BJ (cell line): ENCODE data around the gene CTCF. TPM values are rescaled to one million over a fixed set of nuclear protein-coding genes. Genes with fewer than 3 reads are reported as not detected.

Source experiments
- CTCF ChIA-PET: fragments of 350-600 bp; formaldehyde crosslinking; extraction: SDS; loops from one replicate; lab custom pipeline; 2021; ENCODE audit warnings: antibody characterized with exemption, inconsistent platforms; lab: Yijun Ruan, JAX
- POLR2A ChIA-PET: fragments of 300-600 bp; sonication (Branson Sonifier 250); formaldehyde crosslinking; extraction: SDS; loops from one replicate; lab custom pipeline; 2021; ENCODE audit warnings: antibody characterized with exemption; lab: Charles Lee
- DNase-seq: peaks from one replicate; pipeline ENCODE4 v3.0.0-alpha.2; 2011; ENCODE audit warnings: low read depth
- H3K27me3 ChIP-seq: 2 replicates; pipeline ENCODE4 v1.6.0; 2011; ENCODE audit warnings: low read length; ENCODE audit not compliant: control insufficient read depth, insufficient read depth
- H3K36me3 ChIP-seq: 2 replicates; pipeline ENCODE4 v1.5.1; 2011; ENCODE audit warnings: low read length; ENCODE audit not compliant: control insufficient read depth, insufficient read depth
- H3K4me3 ChIP-seq: 2 replicates; pipeline ENCODE4 v1.5.1; 2011; ENCODE audit warnings: low read depth, mild to moderate bottlenecking, control low read depth, low read length
- CTCF ChIP-seq: IDR thresholded peaks from 2 replicates; pipeline ENCODE4 v1.5.1; 2011; ENCODE audit warnings: low read depth, mild to moderate bottlenecking, control low read depth, inconsistent platforms, low read length, moderate library complexity; ENCODE audit not compliant: insufficient read depth
- polyA plus RNA-seq: library from polyadenylated mRNA; depleted of rRNA; stranded (reverse); fragments of >200 nt; gene quantifications from 2 replicates; pipeline ENCODE4 v1.2.3, GENCODE V29; 2011

CTCF gene
- polyA plus RNA-seq, 1 experiment: 20.9 TPM

DNA sequence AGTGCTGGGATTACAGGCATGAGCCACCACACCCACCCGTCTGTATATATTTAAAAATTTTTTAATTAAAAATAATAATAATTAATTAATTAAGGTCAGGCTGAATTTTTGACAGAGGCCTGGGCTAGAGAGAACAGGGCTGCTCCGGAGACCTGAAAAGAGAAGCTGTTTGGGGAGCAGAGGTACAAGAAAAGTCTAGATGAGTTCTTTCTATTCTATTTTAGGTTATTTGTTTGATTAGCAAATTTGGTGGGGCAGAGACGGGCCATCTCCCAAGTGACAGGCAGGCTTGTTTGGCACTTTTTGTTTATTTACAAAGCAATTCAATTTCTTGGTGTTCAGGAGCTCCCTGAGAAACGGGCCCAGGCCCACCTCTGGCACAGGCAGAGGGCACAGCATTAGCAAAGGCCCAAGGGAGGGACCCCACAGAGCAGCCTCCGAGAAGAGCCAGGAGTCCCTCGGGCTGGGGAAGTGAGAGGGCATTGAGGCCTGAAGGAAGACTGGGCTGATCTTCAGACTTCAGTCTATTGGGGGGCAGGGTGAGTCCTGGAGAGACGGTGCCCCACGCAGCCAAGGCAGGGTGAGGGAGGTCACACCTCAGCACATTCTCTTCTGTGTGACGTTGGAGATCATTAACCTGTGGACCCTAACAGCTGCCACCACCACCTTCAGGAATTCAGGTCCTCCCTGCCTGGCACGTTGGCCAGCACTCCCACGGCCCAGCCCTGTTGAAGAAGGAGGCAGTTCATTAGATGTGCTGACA is 44.5 kb upstream of the CTCF start:
- POLR2A ChIA-PET: no interaction called here
- no peak overlapping the region for H3K4me3 ChIP-seq
- CTCF ChIA-PET: interaction anchor here (1.0 to 5.7 kb wide), 7 partner anchors 24 to 392 kb away, joined by 3 to 80 read pairs (median 13); partner anchors contain the start of genes ATP6V0D1, C16orf86, CARMIL2 and CTCF
- DNase-seq: no peak
- no peak for TF ChIP-seq CTCF
- no peaks in the 10 kb centered on the region for H3K36me3 ChIP-seq
- no peaks in the 10 kb centered on the region for H3K27me3 ChIP-seq

- Histone ChIP-seq H3K4me3 (no peak overlapping the region), H3K36me3 (no peaks in the 10 kb centered on the region), H3K27me3 (no peaks in the 10 kb centered on the region)
- TF ChIP-seq CTCF: no peak
- CTCF ChIA-PET: interaction anchor here (0.5 to 5.2 kb wide), 6 partner anchors 35 to 546 kb away, joined by 3 to 208 read pairs (median 38); partner anchors contain the start of genes AGRP, ATP6V0D1, C16orf86 and CARMIL2
- DNase-seq: no peak
- POLR2A ChIA-PET: no interaction called here
Measured at GRCh38 chr16:67518676-67519075, 43.6 kb upstream of the CTCF start.

- POLR2A ChIA-PET: no interaction called here
- CTCF ChIA-PET: interaction anchor here (0.5 to 5.2 kb wide), 7 partner anchors 26 to 546 kb away, joined by 3 to 208 read pairs (median 26); partner anchors contain the start of genes AGRP, ATP6V0D1, C16orf86 and CARMIL2
- H3K27me3 ChIP-seq: no peaks in the 10 kb centered on the region
- no peak overlapping the region for H3K4me3 ChIP-seq
- DNase-seq: no peak
- TF ChIP-seq CTCF: no peak
- no peaks in the 10 kb centered on the region for H3K36me3 ChIP-seq
Measured at GRCh38 chr16:67519242-67519641, 43.1 kb upstream of the CTCF start.

- peak; percentile 59 for DNase-seq
- TF ChIP-seq CTCF: peak; percentile 98
- POLR2A ChIA-PET: interaction anchor here (1.0 kb wide), 2 partner anchors 9 to 146 kb away, joined by 3 to 6 read pairs; partner anchors contain the start of gene C16orf86
- Histone ChIP-seq H3K27me3 (no peaks in the 10 kb centered on the region), H3K36me3 (no peaks in the 10 kb centered on the region), H3K4me3 (peak overlapping the region; percentile 45)
- CTCF ChIA-PET: interaction anchor here (0.6 to 5.2 kb wide), 83 partner anchors 8 to 649 kb away, joined by 3 to 208 read pairs (median 5); partner anchors contain the start of genes ACD, AGRP, ATP6V0D1 and C16orf86
Measured at GRCh38 chr16:67521095-67521804, 41.1 kb upstream of the CTCF start.
